ENCODE results near the gene KIAA1958. TPM values are rescaled to one million over a fixed set of nuclear protein-coding genes. Genes with fewer than 3 reads are reported as not detected.

KIAA1958 gene
- total and polyA plus RNA-seq, 10 of the 15 experiments (the other 5 are each of a cell fraction or from before 2014, with no cell fraction given), result 0.53 to 8.7 (median 4.0) TPM

DNA sequence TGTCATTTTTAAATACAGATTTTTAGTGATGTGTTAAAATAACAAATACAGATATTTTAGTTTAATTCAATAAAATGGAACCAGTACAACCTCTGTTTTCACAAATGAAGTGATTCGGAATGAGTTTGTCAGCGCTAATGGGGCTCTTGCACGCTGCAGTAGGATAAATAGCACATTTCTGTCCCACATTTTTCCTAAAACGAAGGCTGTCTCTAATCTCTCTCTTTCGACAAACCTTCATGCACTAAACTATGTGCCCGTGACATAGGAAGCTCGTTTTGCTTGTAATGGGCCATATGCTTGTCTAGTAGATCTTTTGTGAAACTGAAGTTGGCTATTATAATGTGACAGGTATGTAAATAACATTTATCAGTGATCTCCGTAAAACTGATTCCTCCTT, 130.7 kb downstream of the KIAA1958 start:
- POLR2A ChIA-PET, result no interaction called here

More for the DNA sequence above, 130.7 kb downstream of the KIAA1958 start:
- ChIA-PET RAD21 (ENCODE audit: unreplicated experiment) (no interaction called here), CTCF (no interaction called here), SMC1A (ENCODE audit: uncharacterized antibody, unreplicated experiment) (no interaction called here)
- no peak overlapping the region for H2AFZ ChIP-seq (ENCODE audit: control insufficient read depth, low read depth, low read length)
- TF ChIP-seq, protein P1, sequence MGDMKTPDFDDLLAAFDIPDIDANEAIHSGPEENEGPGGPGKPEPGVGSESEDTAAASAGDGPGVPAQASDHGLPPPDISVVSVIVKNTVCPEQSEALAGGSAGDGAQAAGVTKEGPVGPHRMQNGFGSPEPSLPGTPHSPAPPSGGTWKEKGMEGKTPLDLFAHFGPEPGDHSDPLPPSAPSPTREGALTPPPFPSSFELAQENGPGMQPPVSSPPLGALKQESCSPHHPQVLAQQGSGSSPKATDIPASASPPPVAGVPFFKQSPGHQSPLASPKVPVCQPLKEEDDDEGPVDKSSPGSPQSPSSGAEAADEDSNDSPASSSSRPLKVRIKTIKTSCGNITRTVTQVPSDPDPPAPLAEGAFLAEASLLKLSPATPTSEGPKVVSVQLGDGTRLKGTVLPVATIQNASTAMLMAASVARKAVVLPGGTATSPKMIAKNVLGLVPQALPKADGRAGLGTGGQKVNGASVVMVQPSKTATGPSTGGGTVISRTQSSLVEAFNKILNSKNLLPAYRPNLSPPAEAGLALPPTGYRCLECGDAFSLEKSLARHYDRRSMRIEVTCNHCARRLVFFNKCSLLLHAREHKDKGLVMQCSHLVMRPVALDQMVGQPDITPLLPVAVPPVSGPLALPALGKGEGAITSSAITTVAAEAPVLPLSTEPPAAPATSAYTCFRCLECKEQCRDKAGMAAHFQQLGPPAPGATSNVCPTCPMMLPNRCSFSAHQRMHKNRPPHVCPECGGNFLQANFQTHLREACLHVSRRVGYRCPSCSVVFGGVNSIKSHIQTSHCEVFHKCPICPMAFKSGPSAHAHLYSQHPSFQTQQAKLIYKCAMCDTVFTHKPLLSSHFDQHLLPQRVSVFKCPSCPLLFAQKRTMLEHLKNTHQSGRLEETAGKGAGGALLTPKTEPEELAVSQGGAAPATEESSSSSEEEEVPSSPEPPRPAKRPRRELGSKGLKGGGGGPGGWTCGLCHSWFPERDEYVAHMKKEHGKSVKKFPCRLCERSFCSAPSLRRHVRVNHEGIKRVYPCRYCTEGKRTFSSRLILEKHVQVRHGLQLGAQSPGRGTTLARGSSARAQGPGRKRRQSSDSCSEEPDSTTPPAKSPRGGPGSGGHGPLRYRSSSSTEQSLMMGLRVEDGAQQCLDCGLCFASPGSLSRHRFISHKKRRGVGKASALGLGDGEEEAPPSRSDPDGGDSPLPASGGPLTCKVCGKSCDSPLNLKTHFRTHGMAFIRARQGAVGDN (IDR thresholded peaks at IDR 0.05), result no peak
- TF ChIP-seq HCFC1 (IDR thresholded peaks at IDR 0.05; ENCODE audit: low read length) (no peak), NFXL1 (IDR thresholded peaks at IDR 0.05; ENCODE audit: borderline replicate concordance) (no peak), MTA2 (IDR thresholded peaks at IDR 0.05; ENCODE audit: low read depth) (no peak), RB1 (IDR thresholded peaks at IDR 0.05; ENCODE audit: borderline replicate concordance) (no peak), EED (IDR thresholded peaks at IDR 0.05; ENCODE audit: low read depth) (no peak)
- TF ChIP-seq, protein P2, sequence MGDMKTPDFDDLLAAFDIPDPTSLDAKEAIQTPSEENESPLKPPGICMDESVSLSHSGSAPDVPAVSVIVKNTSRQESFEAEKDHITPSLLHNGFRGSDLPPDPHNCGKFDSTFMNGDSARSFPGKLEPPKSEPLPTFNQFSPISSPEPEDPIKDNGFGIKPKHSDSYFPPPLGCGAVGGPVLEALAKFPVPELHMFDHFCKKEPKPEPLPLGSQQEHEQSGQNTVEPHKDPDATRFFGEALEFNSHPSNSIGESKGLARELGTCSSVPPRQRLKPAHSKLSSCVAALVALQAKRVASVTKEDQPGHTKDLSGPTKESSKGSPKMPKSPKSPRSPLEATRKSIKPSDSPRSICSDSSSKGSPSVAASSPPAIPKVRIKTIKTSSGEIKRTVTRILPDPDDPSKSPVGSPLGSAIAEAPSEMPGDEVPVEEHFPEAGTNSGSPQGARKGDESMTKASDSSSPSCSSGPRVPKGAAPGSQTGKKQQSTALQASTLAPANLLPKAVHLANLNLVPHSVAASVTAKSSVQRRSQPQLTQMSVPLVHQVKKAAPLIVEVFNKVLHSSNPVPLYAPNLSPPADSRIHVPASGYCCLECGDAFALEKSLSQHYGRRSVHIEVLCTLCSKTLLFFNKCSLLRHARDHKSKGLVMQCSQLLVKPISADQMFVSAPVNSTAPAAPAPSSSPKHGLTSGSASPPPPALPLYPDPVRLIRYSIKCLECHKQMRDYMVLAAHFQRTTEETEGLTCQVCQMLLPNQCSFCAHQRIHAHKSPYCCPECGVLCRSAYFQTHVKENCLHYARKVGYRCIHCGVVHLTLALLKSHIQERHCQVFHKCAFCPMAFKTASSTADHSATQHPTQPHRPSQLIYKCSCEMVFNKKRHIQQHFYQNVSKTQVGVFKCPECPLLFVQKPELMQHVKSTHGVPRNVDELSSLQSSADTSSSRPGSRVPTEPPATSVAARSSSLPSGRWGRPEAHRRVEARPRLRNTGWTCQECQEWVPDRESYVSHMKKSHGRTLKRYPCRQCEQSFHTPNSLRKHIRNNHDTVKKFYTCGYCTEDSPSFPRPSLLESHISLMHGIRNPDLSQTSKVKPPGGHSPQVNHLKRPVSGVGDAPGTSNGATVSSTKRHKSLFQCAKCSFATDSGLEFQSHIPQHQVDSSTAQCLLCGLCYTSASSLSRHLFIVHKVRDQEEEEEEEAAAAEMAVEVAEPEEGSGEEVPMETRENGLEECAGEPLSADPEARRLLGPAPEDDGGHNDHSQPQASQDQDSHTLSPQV (IDR thresholded peaks at IDR 0.05), result no peak
- TF ChIP-seq, protein P3, sequence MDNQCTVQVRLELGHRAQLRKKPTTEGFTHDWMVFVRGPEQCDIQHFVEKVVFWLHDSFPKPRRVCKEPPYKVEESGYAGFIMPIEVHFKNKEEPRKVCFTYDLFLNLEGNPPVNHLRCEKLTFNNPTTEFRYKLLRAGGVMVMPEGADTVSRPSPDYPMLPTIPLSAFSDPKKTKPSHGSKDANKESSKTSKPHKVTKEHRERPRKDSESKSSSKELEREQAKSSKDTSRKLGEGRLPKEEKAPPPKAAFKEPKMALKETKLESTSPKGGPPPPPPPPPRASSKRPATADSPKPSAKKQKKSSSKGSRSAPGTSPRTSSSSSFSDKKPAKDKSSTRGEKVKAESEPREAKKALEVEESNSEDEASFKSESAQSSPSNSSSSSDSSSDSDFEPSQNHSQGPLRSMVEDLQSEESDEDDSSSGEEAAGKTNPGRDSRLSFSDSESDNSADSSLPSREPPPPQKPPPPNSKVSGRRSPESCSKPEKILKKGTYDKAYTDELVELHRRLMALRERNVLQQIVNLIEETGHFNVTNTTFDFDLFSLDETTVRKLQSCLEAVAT (IDR thresholded peaks at IDR 0.05), result no peak
- TF ChIP-seq, protein P4, sequence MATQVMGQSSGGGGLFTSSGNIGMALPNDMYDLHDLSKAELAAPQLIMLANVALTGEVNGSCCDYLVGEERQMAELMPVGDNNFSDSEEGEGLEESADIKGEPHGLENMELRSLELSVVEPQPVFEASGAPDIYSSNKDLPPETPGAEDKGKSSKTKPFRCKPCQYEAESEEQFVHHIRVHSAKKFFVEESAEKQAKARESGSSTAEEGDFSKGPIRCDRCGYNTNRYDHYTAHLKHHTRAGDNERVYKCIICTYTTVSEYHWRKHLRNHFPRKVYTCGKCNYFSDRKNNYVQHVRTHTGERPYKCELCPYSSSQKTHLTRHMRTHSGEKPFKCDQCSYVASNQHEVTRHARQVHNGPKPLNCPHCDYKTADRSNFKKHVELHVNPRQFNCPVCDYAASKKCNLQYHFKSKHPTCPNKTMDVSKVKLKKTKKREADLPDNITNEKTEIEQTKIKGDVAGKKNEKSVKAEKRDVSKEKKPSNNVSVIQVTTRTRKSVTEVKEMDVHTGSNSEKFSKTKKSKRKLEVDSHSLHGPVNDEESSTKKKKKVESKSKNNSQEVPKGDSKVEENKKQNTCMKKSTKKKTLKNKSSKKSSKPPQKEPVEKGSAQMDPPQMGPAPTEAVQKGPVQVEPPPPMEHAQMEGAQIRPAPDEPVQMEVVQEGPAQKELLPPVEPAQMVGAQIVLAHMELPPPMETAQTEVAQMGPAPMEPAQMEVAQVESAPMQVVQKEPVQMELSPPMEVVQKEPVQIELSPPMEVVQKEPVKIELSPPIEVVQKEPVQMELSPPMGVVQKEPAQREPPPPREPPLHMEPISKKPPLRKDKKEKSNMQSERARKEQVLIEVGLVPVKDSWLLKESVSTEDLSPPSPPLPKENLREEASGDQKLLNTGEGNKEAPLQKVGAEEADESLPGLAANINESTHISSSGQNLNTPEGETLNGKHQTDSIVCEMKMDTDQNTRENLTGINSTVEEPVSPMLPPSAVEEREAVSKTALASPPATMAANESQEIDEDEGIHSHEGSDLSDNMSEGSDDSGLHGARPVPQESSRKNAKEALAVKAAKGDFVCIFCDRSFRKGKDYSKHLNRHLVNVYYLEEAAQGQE (IDR thresholded peaks at IDR 0.05; ENCODE audit: low read depth, low read length), result no peak
- H3K9ac ChIP-seq (ENCODE audit: control insufficient read depth, insufficient read depth, low read length), result no peak overlapping the region
- H3K36me3 ChIP-seq (ENCODE audit: control insufficient read depth in 2 of 2, insufficient read depth in 2 of 2, low read length in 1 of 2), result peaks cover 0 to 2% of the 10 kb centered on the region in 2 experiments; a peak in 1 of 4 replicates
- ATAC-seq (no peak), FAIRE-seq (no peak), DNase-seq (ENCODE audit: low read depth, low spot score) (no peak)
- in situ Hi-C loops (cut with MboI), result no loop called here
- intact Hi-C loops (cut with micrococcal nuclease; ENCODE audit: unreplicated experiment), result no loop called here
- 94% methylated on average over 8 of the region's 8 CpGs for WGBS (ENCODE audit: insufficient coverage, insufficient replicate concordance, low lambda C conversion rate, missing lambda C conversion rate)
- H3K4me1 ChIP-seq (ENCODE audit: control insufficient read depth, insufficient read depth, low read length), result no peaks in the 10 kb centered on the region
- H3K4me3 ChIP-seq, result no peak overlapping the region
- no peak overlapping the region for H3K27ac ChIP-seq (ENCODE audit: control insufficient read depth, insufficient read depth)
- no peaks in the 10 kb centered on the region for H3K27me3 ChIP-seq (replicated peaks in 1 of 2; ENCODE audit: control insufficient read depth in 2 of 2, insufficient read depth in 2 of 2, low read length in 1 of 2)
- H3K4me2 ChIP-seq (ENCODE audit: control insufficient read depth, insufficient read depth), result no peak overlapping the region
- H3K9me3 ChIP-seq (replicated peaks; ENCODE audit: control insufficient read depth, insufficient read depth, low read length), result no peaks in the 10 kb centered on the region; the same call in 2 of the 3 replicates
- H3K79me2 ChIP-seq (ENCODE audit: control insufficient read depth, insufficient read depth, low read length), result no peaks in the 10 kb centered on the region
- H4K20me1 ChIP-seq (ENCODE audit: control insufficient read depth, insufficient read depth), result no peaks in the 10 kb centered on the region
- BruUV-seq (replicated peaks), result no TSS peak

All from GM12878 (cell line).